ENCODE results near the gene EIF2D.

Gene EIF2D

GRCh38 chr1:206544562-206545257 is 67.6 kb downstream of the EIF2D start:
- no peak for FAIRE-seq

All from A204.1 (cell line).